OCI-LY3 (cell line): ENCODE data around the gene BCL7C.
A peak's percentile ranks its signal among the peaks of the same experiment; 100 is the strongest.

Experiments used
- H2AFZ ChIP-seq: fragments of 200-600, 300-600 bp; shearing (Covaris generic); 2 replicates; pipeline ENCODE4 v1.6.0; 2014; ENCODE audit warnings: antibody characterized with exemption, low read depth, low read length
- H3K27ac ChIP-seq: fragments of 200-600, 300-600 bp; sonication (generic); 2 replicates; pipeline ENCODE4 v1.5.1; 2014; ENCODE audit warnings: mild to moderate bottlenecking, low read length, moderate library complexity, mixed read lengths
- H3K27me3 ChIP-seq: fragments of 200-600, 300-600 bp; sonication (generic); 2 replicates; pipeline ENCODE4 v1.6.1; 2014; ENCODE audit warnings: low read depth, low read length, mixed read lengths
- H3K36me3 ChIP-seq: fragments of 200-600, 300-600 bp; sonication (generic); replicated peaks from 2 replicates; pipeline ENCODE3; 2014; ENCODE audit warnings: low read depth, low read length, mixed read lengths
- H3K4me1 ChIP-seq: fragments of 300-600, 200-600 bp; sonication (generic); 2 replicates; pipeline ENCODE4 v1.6.1; 2014; ENCODE audit warnings: low read length, mixed read lengths
- H3K4me2 ChIP-seq: fragments of 200-600, 300-600 bp; sonication (generic); 2 replicates; pipeline ENCODE4 v1.6.1; 2014; ENCODE audit warnings: low read length, mixed read lengths
- H3K4me3 ChIP-seq: fragments of 300-600, 200-600 bp; sonication (generic); 2 replicates; pipeline ENCODE4 v1.5.1; 2014; ENCODE audit warnings: antibody characterized with exemption, mild to moderate bottlenecking, low read length, moderate library complexity
- H3K79me2 ChIP-seq: fragments of 300-600, 200-600 bp; shearing (Covaris generic); 2 replicates; pipeline ENCODE4 v1.6.1; 2014; ENCODE audit warnings: mild to moderate bottlenecking, low read length, mixed read lengths
- H3K9ac ChIP-seq: fragments of 300-600, 200-600 bp; shearing (Covaris generic); 2 replicates; pipeline ENCODE4 v1.6.0; 2014; ENCODE audit warnings: mild to moderate bottlenecking, low read length, moderate library complexity
- H3K9me3 ChIP-seq: fragments of 200-600, 300-600 bp; shearing (Covaris generic); 2 replicates; pipeline ENCODE4 v1.6.1; 2014; ENCODE audit warnings: low read length, mixed read lengths; ENCODE audit not compliant: insufficient read depth
- H4K20me1 ChIP-seq: fragments of 200-600, 300-600 bp; sonication (generic); 2 replicates; pipeline ENCODE4 v1.6.1; 2016; ENCODE audit warnings: low read length, mixed read lengths; ENCODE audit not compliant: insufficient read depth
- EZH2phosphoT487 ChIP-seq: fragments of 200-600 bp; shearing (Covaris generic); IDR thresholded peaks from 2 replicates; pipeline ENCODE4 v1.6.1; 2018; ENCODE audit warnings: antibody characterized with exemption, mixed run types, low read depth
- TF ChIP-seq, protein P1 (sequence below): fragments of 200-600, 300-600 bp; sonication (generic); IDR thresholded peaks from 2 replicates; pipeline ENCODE4 v1.5.1; 2014; ENCODE audit warnings: antibody characterized with exemption, low read length, low read depth

The BCL7C gene

DNA sequence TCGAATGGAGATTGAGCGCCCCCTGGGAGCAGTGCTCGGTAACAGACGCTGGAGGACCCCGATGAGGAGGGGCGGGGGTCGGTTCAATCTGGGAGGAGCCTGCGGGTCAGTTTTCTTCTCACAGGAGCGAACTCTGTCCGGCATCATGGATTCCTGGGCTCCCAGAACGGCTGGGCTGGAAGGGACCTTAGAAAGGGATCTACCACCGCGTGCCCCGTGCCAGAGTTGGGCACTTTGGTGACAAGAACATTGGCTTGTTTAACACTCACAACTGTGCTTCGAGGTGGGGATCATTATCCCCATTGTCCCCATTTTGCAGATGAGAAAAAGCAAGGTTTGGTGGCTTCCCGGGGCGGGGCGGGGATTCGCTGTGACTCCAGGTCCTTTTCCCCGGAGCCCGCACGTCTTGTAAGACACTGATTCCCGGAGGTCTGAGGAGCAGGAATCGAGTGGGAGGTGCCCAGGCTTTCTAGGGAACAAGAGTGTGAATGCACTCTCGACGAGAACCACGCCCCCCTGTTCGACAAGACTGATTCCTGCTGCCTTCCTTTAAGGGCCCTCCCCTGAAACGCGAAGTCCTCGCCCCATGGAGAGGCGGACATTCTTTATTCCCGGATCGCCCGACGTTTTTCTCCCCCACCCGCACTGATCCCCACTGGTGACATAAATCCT lies 28.0 kb upstream of the BCL7C start:
- peak overlapping the region; percentile 79 for H3K4me3 ChIP-seq
- no peaks in the 10 kb centered on the region for H3K36me3 ChIP-seq
- H3K4me1 ChIP-seq: peaks cover 7% of the 10 kb centered on the region
- H4K20me1 ChIP-seq: no peaks in the 10 kb centered on the region
- no peaks in the 10 kb centered on the region for H3K27me3 ChIP-seq
- no peak for TF ChIP-seq EZH2phosphoT487
- TF ChIP-seq, protein P1, sequence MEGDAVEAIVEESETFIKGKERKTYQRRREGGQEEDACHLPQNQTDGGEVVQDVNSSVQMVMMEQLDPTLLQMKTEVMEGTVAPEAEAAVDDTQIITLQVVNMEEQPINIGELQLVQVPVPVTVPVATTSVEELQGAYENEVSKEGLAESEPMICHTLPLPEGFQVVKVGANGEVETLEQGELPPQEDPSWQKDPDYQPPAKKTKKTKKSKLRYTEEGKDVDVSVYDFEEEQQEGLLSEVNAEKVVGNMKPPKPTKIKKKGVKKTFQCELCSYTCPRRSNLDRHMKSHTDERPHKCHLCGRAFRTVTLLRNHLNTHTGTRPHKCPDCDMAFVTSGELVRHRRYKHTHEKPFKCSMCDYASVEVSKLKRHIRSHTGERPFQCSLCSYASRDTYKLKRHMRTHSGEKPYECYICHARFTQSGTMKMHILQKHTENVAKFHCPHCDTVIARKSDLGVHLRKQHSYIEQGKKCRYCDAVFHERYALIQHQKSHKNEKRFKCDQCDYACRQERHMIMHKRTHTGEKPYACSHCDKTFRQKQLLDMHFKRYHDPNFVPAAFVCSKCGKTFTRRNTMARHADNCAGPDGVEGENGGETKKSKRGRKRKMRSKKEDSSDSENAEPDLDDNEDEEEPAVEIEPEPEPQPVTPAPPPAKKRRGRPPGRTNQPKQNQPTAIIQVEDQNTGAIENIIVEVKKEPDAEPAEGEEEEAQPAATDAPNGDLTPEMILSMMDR: peak; percentile 90
- H3K4me2 ChIP-seq: peak overlapping the region; percentile 86
- H3K9me3 ChIP-seq: no peaks in the 10 kb centered on the region
- H2AFZ ChIP-seq: peak overlapping the region; percentile 67
- H3K27ac ChIP-seq: peak overlapping the region; percentile 33
- peak overlapping the region; percentile 65 for H3K9ac ChIP-seq
- no peaks in the 10 kb centered on the region for H3K79me2 ChIP-seq

GRCh38 chr16:30921459-30921747 lies 27.5 kb upstream of the BCL7C start:
- Histone ChIP-seq H3K9ac (no peak overlapping the region), H3K4me1 (peaks cover 7% of the 10 kb centered on the region), H3K4me2 (peak overlapping the region; percentile 86), H3K27me3 (no peaks in the 10 kb centered on the region), H3K4me3 (peak overlapping the region; percentile 79), H3K9me3 (no peaks in the 10 kb centered on the region), H3K79me2 (no peaks in the 10 kb centered on the region), H2AFZ (peak overlapping the region; percentile 63; the same call in 1 of the 2 replicates), H3K27ac (no peak overlapping the region), H3K36me3 (no peaks in the 10 kb centered on the region), H4K20me1 (no peaks in the 10 kb centered on the region)
- TF ChIP-seq EZH2phosphoT487: no peak
- TF ChIP-seq, protein P1: no peak

DNA sequence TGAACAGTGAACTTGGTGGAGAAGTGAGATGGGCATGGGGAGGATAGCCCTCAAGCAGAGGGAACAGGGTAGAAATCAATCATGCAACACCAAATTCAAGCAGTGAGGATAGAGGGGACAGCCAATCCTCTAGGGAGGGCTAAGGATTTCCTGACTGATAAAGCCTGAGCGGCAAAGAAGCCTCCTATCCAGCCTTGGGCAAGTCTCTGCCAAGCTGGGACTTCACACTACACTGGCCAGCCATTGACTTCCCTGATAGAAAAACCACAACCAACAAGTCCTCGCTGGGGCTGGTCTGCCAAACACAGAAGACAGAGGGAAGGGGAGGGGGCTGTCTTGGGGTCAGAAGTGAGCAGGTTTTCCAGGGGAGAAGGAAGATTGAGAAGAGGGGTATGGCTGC lies 27.0 kb upstream of the BCL7C start:
- Histone ChIP-seq H3K9ac (no peak overlapping the region), H3K4me1 (peaks cover 7% of the 10 kb centered on the region), H4K20me1 (no peaks in the 10 kb centered on the region), H3K27ac (no peak overlapping the region), H3K4me3 (no peak overlapping the region), H3K9me3 (no peaks in the 10 kb centered on the region), H3K36me3 (no peaks in the 10 kb centered on the region), H3K27me3 (no peaks in the 10 kb centered on the region), H3K79me2 (no peaks in the 10 kb centered on the region), H2AFZ (no peak overlapping the region), H3K4me2 (0 out of 2 replicates have a peak overlapping the region, but pooled peaks have one; percentile 86)
- TF ChIP-seq, protein P1: no peak
- no peak for TF ChIP-seq EZH2phosphoT487

- TF ChIP-seq EZH2phosphoT487: no peak
- TF ChIP-seq, protein P1: no peak
- H4K20me1 ChIP-seq: no peaks in the 10 kb centered on the region
- H3K79me2 ChIP-seq: no peaks in the 10 kb centered on the region
- H2AFZ ChIP-seq: no peak overlapping the region
- H3K4me2 ChIP-seq: no peak overlapping the region
- peaks cover 3% of the 10 kb centered on the region; the same call in 1 of the 2 replicates for H3K4me1 ChIP-seq
- H3K4me3 ChIP-seq: no peak overlapping the region
- H3K27me3 ChIP-seq: no peaks in the 10 kb centered on the region
- H3K9me3 ChIP-seq: no peaks in the 10 kb centered on the region
- no peak overlapping the region for H3K9ac ChIP-seq
- H3K36me3 ChIP-seq: no peaks in the 10 kb centered on the region
- no peak overlapping the region for H3K27ac ChIP-seq
Measured at GRCh38 chr16:30918614-30919013, 24.7 kb upstream of the BCL7C start.
